HK-2 (cell line): ENCODE measurements around the gene SLCO4A1.

Experiments
- DNase-seq: peaks from one replicate; pipeline ENCODE4 v3.0.0-alpha.2; 2018; ENCODE audit not compliant: unreplicated experiment

The SLCO4A1 gene

DNA sequence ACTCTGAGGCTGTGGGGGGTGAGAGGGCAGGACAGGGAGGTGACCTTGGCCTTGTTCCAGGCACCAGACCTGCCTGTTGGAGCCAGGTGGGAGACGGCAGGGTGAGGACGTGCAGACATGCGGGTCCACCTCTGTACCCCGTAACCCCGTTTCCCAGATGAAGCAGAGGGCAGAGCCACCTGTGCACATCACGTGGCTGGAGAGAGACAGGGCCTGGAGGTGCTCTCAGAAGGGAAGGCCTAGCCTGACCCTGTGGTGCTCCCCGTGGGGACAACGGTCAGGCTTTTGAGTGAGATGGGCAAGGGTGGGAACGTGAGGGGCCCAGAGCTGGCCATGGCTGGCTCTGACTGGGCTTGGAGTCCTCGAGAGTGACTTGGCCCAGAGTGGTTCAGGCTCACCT lies 72.9 kb downstream of the SLCO4A1 start:
- DNase-seq, result no peak

DNA sequence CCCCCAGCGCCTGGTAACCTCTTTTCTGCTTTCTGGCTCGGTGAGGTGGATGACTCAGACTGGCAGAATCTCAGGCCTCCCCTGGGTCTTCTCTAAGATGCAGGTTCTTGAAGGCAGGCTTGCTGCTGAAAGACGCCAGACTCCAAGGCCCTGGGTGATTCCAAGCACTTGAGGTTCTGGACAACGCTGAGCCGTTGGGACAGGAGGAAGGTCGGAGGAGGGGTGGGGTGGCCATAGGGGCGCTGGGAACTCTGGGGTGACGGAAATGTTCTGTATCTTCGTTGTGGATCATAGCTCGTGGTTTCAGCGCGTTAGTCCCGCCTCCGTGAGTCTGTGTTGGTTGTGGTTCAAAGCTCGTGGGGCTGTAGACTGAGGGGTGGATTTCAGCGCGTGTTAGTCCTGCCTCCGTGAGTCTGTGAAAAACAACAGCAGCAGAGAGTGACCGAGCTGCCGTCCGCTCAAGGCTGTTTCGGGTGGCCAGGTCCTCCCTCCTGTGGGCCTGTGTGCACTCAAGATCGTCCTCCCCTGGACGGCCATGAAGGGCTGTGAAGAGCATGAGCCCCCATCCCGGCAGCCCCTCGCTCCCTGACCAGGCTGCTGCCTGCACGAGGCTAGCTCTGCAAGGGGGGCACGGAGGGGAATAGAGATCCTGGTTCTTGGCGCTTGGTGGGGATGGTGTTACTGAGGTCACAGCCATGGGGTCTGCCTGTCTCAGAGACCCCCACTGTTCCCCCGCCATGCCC lies 74.1 kb downstream of the SLCO4A1 start:
- no peak for DNase-seq

DNA sequence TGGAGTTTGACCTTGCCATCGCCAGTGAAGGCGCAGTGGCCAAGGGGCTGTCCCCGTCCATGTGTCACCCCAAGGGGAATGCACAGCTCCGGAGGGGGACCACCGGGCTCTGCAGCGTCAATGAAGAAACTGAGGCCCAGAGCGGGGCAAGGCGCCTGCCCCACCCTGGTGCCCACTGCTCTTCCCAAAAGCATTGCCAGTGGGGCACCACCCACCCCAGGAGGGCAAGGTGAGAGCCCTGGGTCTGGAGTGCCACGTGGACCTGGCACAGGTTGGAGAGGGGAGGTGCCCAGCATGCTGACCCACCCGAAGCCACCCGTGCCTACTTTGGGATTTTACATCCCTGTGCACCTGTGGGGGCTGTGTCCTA lies 74.6 kb downstream of the SLCO4A1 start:
- DNase-seq, result no peak

DNA sequence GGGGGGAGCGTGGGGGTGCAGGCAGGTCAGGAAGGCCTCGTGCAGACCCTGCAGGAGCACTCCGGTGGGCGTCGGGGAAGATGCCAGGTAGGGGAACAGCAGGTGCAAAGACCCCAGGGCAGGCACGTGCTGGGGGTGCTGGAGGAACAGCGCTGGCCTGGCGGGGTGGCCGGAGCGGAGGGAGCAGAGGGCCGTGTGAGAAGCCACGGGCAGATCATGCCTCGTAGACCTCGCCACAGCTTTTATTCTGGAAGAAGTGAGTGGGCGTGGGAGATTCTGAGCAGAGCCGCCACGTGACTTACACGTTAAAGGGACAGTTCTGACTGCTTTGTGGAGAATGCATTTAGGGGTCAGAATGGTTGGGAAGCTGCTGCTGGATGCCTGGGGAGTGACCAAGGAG lies 75.6 kb downstream of the SLCO4A1 start:
- DNase-seq, result no peak

DNA sequence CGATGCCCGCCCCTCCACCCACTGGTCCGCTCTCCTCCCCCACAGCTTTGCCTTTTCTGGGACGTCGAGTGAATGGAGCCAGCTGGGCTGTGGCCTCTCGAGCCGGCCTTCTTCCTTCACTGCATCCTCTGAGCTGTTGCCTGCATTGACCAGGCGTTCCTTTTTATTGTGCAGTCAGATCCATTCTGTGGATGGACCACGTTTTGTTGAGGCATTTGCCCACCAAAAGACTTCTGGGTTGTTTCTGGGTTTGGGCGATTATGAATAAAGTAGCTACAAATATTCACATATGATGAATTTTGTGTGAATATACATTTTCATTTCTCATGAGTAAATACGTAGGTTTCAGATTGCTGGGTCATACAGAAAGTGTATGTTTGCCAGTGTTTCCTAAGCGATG lies 76.2 kb downstream of the SLCO4A1 start:
- DNase-seq, result no peak

DNA sequence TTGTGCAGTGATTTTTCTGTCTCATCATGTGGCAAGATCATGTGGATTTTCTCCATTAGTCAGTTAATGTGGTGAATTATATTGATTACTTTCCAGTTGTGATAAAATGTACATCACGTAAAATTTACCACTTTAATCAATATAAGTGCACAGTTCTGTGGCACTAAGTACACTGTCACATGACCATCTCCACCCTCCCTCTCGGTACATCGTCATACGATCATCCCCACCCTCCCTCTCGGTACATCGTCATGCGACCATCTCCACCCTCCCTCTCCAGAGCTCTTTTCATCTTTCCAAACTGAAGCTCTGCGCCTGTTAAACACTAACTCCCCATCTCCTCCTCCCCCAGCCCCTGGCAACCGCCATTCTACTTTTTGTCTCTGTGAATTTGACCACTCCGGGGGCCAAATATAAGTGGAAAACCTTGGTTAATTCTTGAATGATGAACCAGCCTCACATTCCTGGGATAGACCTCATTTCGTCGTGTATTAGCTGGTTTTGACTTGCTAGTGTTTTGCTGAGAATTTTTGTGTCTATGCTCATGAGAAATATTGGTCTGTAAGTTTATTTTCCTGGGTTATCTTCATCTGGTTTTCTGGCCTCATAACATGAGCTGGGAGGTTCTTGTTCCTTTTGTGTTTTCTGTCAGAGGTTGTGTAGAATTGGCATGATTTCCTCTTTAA lies 77.1 kb downstream of the SLCO4A1 start:
- no peak for DNase-seq
